SJCRH30 (cell line): ENCODE measurements around the gene BMP5. TPM values are rescaled to one million over a fixed set of nuclear protein-coding genes. Genes with fewer than 3 reads are reported as not detected.

ENCODE experiments used
- DNase-seq, 2 experiments: peaks; one replicate each; pipeline ENCODE4 v3.0.0-alpha.2; 2015 to 2020
- H3K27ac ChIP-seq: fragments of 250-450 bp; sonication (Bioruptor Pico); 2 replicates; pipeline ENCODE4 v1.5.1; 2020; ENCODE audit warnings: mild to moderate bottlenecking, moderate library complexity
- H3K27me3 ChIP-seq: fragments of 250-450 bp; sonication (Bioruptor Pico); 2 replicates; pipeline ENCODE4 v1.5.1; 2020; ENCODE audit warnings: mild to moderate bottlenecking, moderate library complexity
- H3K36me3 ChIP-seq: fragments of 250-450 bp; sonication (Bioruptor Pico); 2 replicates; pipeline ENCODE4 v1.5.1; 2020; ENCODE audit warnings: mild to moderate bottlenecking, moderate library complexity
- H3K4me1 ChIP-seq: fragments of 250-450 bp; sonication (Bioruptor Pico); 2 replicates; pipeline ENCODE4 v1.5.1; 2020; ENCODE audit warnings: mild to moderate bottlenecking, moderate library complexity
- H3K4me3 ChIP-seq: fragments of 250-450 bp; sonication (Bioruptor Pico); 2 replicates; pipeline ENCODE4 v1.5.1; 2020; ENCODE audit warnings: mild to moderate bottlenecking, moderate library complexity
- H3K9me3 ChIP-seq: fragments of 250-450 bp; sonication (Bioruptor Pico); replicated peaks from 2 replicates; pipeline ENCODE4 v1.5.1; 2020; ENCODE audit warnings: mild to moderate bottlenecking, moderate library complexity
- total RNA-seq: library from RNA; depleted of rRNA; stranded (reverse); fragments of >200 nt; shearing (Covaris generic); gene quantifications from 2 replicates; pipeline ENCODE4 v1.2.3, GENCODE V29; 2014

The BMP5 gene
- total RNA-seq, 1 experiment from 2014 or later = 72.3 TPM

DNA sequence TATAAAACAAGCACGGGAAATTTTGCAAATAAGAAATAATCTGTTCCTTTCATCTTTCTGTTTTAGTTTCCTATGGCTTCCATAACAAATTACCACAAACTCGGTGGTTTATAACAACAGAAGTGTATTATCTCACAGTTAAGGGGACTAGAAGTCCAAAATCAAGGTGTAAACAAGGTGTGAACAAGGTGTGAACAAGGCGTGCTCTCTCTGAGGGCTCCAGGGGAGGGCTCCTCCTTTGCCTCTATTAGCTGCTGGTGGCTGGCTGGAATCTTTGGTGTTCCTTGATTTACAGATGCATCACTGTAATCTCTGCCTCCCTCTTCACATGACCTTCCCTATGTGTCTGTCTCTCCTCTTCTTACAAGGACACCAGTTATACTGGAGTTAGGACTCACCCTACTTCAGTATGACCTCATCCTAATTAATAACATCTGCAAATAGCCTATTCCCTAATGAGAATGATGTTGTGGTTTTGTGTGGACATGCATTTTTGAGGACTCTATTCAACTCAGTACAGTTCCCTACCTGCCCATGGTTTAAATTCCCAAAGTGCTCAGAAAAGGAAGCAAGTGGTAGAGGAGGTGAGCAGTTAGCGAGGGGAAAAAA lies 17.5 kb upstream of the BMP5 start:
- DNase-seq = no peak

GRCh38 chr6:55888917-55889316 lies 13.5 kb upstream of the BMP5 start:
- no peak overlapping the region for H3K4me3 ChIP-seq
- no peaks in the 10 kb centered on the region for H3K36me3 ChIP-seq
- H3K27me3 ChIP-seq = no peaks in the 10 kb centered on the region
- H3K27ac ChIP-seq = no peak overlapping the region
- peaks cover 4% of the 10 kb centered on the region; the same call in 1 of the 2 replicates for H3K9me3 ChIP-seq
- no peak for DNase-seq
- peaks cover 10% of the 10 kb centered on the region; the same call in 1 of the 2 replicates for H3K4me1 ChIP-seq

More for the DNA sequence above, 17.5 kb upstream of the BMP5 start:
- H3K4me3 ChIP-seq = no peak overlapping the region
- H3K27ac ChIP-seq = no peak overlapping the region
- peaks cover 4% of the 10 kb centered on the region; the same call in 1 of the 2 replicates for H3K9me3 ChIP-seq
- H3K36me3 ChIP-seq = no peaks in the 10 kb centered on the region
- H3K27me3 ChIP-seq = no peaks in the 10 kb centered on the region
- no peaks in the 10 kb centered on the region for H3K4me1 ChIP-seq

- no peaks in the 10 kb centered on the region for H3K27me3 ChIP-seq
- H3K27ac ChIP-seq = no peak overlapping the region
- peaks cover 33% of the 10 kb centered on the region for H3K4me1 ChIP-seq
- H3K4me3 ChIP-seq = no peak overlapping the region
- H3K9me3 ChIP-seq = peaks cover 4% of the 10 kb centered on the region; the same call in 1 of the 2 replicates
- DNase-seq = peak in 1 of 2 experiments; percentile 54
- no peaks in the 10 kb centered on the region for H3K36me3 ChIP-seq
These were observed 10.9 kb upstream of the BMP5 start for GRCh38 chr6:55886185-55886836.

DNA sequence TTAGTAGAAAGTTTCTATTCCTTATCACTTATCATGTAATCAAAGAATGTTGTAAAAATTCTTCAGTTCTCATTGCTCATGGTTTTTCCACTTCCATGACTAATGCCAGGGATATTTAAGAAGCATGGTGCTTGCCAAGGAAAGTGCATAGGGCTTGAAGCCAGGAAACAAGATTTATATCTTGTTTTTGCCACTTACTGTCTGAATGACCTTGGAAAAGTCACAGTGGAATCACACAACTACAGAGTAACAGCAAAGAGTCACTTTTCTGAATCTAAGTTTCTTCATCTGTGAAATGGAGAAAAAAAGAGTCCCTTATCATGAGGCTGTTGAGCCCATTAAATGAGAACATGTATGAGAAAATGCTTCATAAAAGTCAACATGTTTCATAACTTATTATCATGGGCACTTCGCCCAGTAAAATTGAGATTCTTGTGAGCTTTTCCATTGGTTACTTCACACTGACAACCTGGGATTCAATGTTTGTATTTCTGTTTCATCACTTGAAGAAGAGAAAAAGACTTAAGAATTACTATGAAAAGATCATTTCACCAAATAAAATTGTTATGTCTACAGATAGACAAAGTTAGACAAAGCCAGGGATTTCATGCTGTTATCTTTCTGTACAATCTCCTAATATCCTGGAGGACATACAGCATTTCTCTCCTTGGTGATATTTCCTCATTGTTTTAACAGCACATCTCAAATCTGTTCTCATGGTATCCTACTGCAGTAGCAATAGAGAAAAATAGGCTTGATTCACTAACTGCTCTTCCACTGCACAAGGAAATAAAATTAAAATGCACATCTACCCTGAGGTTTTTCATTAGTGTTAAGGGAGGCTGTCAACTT lies 7.6 kb upstream of the BMP5 start:
- H3K36me3 ChIP-seq = no peaks in the 10 kb centered on the region
- no peak overlapping the region for H3K4me3 ChIP-seq
- peaks cover 33% of the 10 kb centered on the region for H3K4me1 ChIP-seq
- H3K9me3 ChIP-seq = peaks cover under 1% of the 10 kb centered on the region; the same call in 1 of the 2 replicates
- peak; percentile 16 to 58 for DNase-seq
- peak overlapping the region; percentile 41 for H3K27ac ChIP-seq
- H3K27me3 ChIP-seq = no peaks in the 10 kb centered on the region

DNA sequence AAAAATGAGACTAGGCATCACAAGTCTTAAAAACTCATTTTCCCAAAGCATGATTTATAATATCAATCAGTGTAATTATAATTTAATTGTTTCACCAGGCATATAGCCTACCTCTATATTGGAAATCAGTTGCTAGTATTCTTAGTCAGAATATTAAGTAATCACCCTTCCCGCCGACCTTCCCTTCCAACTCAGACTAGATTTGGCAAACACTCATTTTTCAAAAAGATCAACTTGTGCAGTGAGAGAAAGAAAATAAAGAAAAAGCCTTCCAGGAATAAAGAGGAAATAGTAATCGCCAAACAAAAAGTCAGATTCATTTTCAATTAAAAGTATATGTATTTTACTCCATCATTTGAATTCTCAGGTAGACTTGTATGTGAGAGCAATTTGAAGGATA lies 1.9 kb upstream of the BMP5 start:
- no peak for DNase-seq
- peaks cover 3% of the 10 kb centered on the region; the same call in 1 of the 2 replicates for H3K36me3 ChIP-seq
- H3K9me3 ChIP-seq = no peaks in the 10 kb centered on the region
- no peak overlapping the region for H3K4me3 ChIP-seq
- H3K27ac ChIP-seq = peak overlapping the region; percentile 4; the same call in 1 of the 2 replicates
- H3K4me1 ChIP-seq = peaks cover 14% of the 10 kb centered on the region
- no peaks in the 10 kb centered on the region for H3K27me3 ChIP-seq

GRCh38 chr6:55874316-55874715 lies 1.1 kb downstream of the BMP5 start:
- Histone ChIP-seq H3K27me3 (no peaks in the 10 kb centered on the region), H3K27ac (peak overlapping the region; percentile 93), H3K4me1 (peaks cover 10% of the 10 kb centered on the region), H3K9me3 (no peaks in the 10 kb centered on the region), H3K4me3 (peak overlapping the region; percentile 66), H3K36me3 (peaks cover 14% of the 10 kb centered on the region)
- DNase-seq = peak; percentile 70 to 81

- DNase-seq = peak in 1 of 2 experiments; percentile 45
- peaks cover 15% of the 10 kb centered on the region for H3K36me3 ChIP-seq
- peaks cover 21% of the 10 kb centered on the region for H3K4me1 ChIP-seq
- H3K9me3 ChIP-seq = no peaks in the 10 kb centered on the region
- H3K27ac ChIP-seq = peak overlapping the region; percentile 93
- no peaks in the 10 kb centered on the region for H3K27me3 ChIP-seq
- H3K4me3 ChIP-seq = peak overlapping the region; percentile 66
These were observed 2.5 kb downstream of the BMP5 start for GRCh38 chr6:55872866-55873265.

DNA sequence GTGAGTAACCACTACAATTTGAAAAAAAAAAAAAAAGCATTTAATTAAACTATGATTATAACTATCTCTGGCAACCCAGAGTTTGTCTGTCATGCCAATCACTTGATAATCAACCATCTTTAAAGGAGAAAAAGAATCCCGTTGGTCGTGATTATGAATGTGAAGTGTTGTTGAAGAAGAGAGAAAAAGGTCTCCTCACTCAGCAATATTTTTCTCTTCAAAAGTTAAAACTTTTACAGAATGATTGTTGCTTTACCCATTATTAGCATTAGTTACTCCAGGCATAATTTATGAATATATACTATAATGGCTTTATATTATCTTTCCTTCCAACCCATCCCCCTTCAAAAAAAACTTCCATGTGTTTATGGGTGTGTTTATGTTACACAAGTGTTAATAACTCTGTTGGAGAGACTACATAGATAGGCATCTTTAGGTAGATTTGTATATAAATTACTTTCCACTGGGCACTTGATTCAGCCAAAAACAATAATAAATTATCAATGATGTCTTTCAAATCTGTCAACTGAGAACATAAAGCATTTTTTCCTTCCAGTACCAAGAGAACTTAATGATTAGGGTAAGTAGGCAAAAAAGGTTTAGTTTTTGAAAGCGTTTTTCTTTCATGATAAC lies 5.1 kb downstream of the BMP5 start:
- H3K9me3 ChIP-seq = no peaks in the 10 kb centered on the region
- H3K4me1 ChIP-seq = peaks cover 14% of the 10 kb centered on the region
- peak overlapping the region; percentile 66 for H3K4me3 ChIP-seq
- H3K27me3 ChIP-seq = no peaks in the 10 kb centered on the region
- peaks cover 31% of the 10 kb centered on the region for H3K36me3 ChIP-seq
- no peak for DNase-seq
- H3K27ac ChIP-seq = peak overlapping the region; percentile 93

GRCh38 chr6:55869674-55870073 lies 5.7 kb downstream of the BMP5 start:
- Histone ChIP-seq H3K4me1 (peaks cover 14% of the 10 kb centered on the region), H3K9me3 (no peaks in the 10 kb centered on the region), H3K4me3 (peak overlapping the region; percentile 66), H3K27ac (peak overlapping the region; percentile 93), H3K36me3 (peaks cover 36% of the 10 kb centered on the region), H3K27me3 (no peaks in the 10 kb centered on the region)
- DNase-seq = peak; percentile 93 to 97

DNA sequence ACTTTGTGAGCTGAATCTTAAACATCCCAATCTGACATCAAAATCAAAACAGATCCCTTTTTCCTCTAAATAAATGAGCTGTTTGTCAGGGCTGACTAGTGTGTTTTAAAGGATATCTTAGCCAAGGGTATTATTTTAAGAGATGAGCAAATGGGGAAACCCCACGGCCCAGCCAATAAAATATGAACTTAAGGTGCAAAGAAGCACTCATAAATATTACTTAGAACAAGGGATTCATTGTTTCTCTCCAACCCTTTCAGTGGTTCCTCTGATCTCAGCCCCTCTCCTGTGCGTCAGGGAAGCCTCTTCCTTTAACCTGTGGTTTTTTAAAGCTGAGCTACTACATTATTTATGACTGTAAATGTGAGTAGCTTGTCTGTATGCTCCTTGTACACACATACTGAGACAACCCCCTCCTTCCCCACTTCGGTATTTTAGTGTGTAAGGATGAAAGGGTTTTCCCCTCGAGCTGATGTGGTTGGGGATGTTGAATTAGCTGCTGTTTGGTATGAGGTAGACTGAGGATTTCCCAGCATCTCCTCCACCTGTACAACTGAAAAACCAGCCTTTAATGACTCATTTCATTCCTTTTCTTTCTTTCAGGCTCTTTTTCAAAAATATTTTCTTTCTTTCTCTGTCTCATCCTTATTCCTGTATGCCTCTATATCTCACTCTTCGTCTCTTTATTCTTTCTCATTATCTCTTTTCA lies 6.5 kb downstream of the BMP5 start:
- peak; percentile 81 to 93 for DNase-seq
- Histone ChIP-seq H3K4me3 (peak overlapping the region; percentile 66), H3K27ac (peak overlapping the region; percentile 93), H3K9me3 (no peaks in the 10 kb centered on the region), H3K27me3 (no peaks in the 10 kb centered on the region), H3K4me1 (peaks cover 14% of the 10 kb centered on the region), H3K36me3 (peaks cover 42% of the 10 kb centered on the region)

DNA sequence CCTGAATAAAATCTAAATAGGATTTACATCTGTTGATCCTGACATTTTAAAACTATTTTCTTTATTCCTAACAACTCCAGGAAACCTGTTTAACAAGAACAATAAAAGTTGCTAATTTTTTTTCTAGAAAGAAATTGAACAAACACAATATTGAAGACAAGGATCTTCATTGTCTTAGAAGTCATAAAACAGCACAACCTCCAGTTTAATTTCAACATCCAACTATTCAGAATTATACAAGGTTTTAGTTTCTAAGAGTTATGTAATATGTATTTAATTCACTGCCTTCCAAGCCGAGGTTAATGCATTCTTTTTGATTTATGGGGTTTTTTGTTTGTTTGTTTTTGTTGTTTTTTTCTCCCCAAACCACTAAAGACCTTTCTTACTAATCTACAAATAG lies 7.2 kb downstream of the BMP5 start:
- peaks cover 14% of the 10 kb centered on the region for H3K4me1 ChIP-seq
- no peak overlapping the region for H3K4me3 ChIP-seq
- H3K9me3 ChIP-seq = no peaks in the 10 kb centered on the region
- H3K36me3 ChIP-seq = peaks cover 47% of the 10 kb centered on the region
- H3K27me3 ChIP-seq = no peaks in the 10 kb centered on the region
- no peak for DNase-seq
- H3K27ac ChIP-seq = peak overlapping the region; percentile 93

GRCh38 chr6:55866128-55866527 lies 9.3 kb downstream of the BMP5 start:
- Histone ChIP-seq H3K9me3 (no peaks in the 10 kb centered on the region), H3K4me3 (no peak overlapping the region), H3K36me3 (peaks cover 38% of the 10 kb centered on the region), H3K4me1 (peaks cover 14% of the 10 kb centered on the region), H3K27ac (no peak overlapping the region), H3K27me3 (no peaks in the 10 kb centered on the region)
- no peak for DNase-seq

GRCh38 chr6:55853008-55854001 lies 22.1 kb downstream of the BMP5 start:
- no peak for DNase-seq
- Histone ChIP-seq H3K27me3 (no peaks in the 10 kb centered on the region), H3K4me1 (peaks cover 7% of the 10 kb centered on the region), H3K9me3 (no peaks in the 10 kb centered on the region; the same call in 1 of the 2 replicates), H3K4me3 (no peak overlapping the region), H3K36me3 (peaks cover 21% of the 10 kb centered on the region), H3K27ac (no peak overlapping the region)
